ENCODE results near the gene WDFY2.
A peak's percentile ranks its signal among the peaks of the same experiment; 100 is the strongest.

The WDFY2 gene

DNA sequence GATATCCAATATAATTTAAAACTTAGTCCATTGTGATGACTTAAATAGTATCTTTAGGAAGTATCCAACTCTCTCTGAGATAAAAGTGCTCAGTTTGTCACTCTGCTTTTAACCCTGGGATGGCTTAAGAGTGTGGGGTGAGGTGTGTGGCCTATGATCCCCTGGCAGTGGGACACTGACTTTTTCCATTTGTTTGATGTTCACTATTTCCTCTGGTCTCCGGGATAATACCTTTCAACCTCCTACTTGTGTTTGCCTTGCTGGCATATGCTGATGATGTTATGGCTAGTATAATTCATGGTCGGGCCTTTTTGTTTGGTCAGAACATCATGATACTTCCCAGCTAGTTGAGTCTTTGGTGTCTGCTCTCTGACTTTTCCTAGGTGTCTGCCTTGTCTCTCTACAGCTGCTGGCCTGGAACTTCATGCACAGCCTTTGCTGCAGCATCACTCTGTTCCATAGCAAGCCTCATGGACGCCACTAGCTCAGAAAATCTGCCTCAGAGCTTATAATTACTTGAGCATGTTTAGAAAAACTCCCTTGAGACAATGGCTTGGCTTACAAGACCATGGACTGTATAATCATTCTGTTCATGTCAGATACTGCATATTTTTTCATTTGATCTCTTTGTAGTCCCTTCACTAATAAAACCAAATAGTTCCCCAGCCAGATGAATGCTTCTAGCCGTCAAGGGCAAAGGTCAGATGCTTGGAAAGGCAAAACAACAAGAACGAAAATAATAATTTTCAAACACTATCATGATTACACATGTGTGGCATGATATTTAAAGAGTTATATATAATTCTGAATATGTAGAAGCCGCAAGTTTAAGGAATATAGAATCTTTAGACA, 75.2 kb downstream of the WDFY2 start:
- no peak for DNase-seq

DNA sequence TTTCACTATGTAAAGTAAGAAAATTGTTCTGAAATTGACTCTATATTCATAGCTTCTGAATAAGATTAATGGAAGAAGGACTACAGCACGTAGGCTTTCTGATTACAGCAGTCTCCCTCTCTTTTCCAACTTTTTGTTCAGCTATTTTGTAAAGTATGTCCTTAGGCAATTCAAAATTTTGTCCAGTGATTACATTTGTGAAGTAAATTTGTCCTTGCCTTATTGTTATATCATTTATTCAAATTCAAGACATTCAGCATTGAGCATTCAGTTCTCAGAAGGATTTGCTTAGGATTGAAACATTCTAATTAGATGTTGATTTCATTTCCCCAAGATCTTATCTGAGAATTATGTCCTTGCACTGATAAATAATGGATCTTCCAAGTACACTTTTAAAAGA, 76.6 kb downstream of the WDFY2 start:
- no peak for DNase-seq

DNA sequence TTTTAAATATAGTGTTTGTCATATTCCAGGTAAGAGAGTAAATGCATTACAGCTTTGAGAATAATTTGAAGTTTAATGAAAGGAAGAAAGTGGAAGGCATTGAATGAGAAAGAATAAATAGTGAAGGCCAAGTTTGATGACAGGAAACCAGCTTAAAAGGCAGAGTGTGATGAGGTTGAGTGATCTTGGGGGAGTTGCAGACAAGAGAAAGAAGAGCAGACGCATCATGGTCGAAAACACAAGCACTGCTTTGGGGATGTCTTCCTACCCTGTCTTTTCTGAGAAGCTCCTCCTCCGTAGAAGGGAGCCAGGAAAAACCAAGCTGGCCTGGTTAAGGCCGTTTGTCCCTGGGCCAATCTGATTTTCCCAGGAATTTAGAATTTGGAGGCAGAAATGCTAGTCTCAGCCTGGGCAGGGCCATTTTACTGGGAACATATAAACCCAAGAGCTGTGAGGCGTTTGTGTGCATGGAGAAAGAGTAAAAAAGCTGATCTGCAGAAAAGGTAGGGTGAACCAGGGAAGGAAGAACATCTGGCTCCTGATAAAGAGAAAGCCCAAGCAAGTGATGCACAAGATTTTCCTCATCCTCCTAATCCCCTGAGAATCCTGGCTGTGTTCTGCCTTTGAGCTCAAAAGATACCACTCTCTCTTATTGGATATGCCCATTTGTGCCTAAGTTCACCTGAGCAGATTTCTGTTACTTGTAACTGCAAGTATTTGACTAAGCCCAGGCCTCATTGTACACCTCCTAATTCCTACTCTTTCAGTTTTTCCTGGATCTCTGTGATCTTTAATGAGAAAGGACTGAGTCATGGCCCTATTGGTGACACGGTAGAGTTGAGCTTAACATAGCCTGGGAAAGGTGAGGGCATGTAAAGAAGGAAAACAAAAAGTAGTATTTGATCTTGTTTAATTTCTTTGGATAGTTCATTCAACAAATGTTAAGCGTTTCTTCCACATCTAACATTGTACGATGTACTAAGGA, 80.0 kb downstream of the WDFY2 start:
- no peak for DNase-seq

DNA sequence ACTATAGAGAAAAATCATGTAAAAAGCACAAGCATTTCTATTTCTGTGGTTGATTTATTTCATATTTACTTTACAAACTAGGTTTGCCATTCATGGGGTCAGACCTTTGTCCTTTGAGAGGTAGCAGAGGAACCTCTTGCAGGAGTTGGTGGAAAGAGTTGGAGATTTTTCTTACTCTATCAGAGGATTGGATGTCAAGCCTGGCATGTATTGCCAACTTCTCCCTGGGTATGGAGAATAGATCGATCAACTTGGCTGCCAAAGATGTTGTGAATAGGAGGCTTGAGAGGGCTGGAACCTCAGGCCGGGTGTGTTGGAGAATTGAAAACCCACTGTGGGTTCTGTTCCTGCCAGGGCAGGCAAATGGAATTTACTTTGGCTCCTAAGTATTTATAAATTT, 81.2 kb downstream of the WDFY2 start:
- DNase-seq, result no peak

DNA sequence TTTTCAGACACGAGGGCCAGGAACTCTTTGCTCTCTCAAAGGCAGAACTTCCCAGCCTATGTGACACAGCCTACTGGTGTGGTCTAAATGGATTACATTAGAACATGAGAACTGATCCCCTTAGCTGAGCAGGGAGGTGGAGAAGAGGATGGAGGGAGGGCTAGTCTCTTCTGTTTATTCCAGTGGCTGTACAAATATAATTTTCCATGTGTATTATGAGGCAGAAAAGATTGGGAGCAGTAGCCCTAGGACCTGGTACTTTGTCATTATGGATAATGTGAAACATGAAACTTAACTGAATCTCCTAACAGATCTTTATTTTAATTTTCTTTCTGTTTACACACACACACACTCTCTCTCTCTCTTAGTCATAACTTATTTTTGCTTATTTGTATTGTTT, 82.1 kb downstream of the WDFY2 start:
- no peak for DNase-seq

DNA sequence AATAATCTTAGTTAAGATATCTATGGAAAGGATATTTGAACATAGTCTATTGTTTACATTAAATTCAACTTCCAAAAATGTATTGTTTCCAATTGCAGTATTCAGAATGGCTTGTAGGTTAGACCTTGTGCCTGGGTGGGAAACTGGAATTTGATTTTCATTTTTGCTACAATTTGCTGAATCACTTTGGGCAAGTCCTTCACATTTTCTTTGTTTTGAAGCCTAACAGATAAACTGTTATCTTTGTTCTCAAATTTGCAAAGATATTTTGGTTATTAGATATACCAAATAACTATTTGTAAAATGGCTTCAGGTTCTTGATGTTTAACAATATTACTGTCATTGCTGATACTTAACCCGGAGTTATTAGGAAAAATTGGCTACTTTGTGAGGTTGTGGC, 82.6 kb downstream of the WDFY2 start:
- DNase-seq, result no peak

DNA sequence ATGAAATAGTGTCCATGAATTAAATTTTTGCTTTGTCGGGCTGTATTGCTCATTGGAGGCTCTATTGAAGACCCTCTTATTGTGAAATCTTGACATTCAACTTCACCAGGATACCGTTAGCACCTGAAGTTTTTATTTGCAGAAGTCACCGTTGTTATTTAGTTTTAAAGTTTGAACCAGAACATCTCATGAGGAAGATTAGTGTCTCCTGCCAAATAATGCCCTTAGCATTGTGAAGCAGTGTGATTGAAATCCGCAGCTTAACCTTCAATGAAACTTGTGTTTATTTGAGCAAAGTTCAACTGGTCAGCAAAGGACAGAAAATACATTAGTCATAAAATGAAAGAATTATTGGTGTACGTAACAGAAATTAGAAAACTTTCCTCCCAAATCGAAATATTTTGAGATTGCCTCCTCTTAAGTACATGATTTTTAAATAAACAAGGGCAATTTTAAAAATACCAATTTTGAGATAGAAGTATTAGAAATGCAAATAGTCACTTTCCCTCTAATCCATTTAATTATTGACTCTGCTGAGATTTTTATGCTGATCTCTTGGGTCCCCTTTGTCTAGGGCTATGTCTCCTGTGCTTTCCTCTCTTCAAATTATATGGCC, 84.4 kb downstream of the WDFY2 start:
- no peak for DNase-seq

DNA sequence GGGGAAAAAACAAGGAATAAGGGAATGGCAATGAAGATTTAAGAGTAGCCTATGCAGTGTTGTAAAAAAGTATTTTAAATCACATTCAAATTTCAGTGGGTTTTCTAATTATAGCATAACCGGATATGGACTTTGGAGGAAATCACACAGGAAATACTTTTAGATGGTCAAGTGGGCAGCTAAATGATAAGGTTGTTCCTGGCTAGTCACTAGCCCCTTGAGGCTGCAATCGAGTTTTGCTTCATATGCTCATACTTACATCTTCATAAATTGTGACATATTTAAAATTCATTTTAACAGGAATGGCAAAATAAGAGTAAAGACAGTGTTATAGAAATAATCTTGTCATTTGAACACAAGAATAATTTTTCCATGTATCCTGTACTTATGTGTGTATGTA, 88.9 kb downstream of the WDFY2 start:
- no peak for DNase-seq

DNA sequence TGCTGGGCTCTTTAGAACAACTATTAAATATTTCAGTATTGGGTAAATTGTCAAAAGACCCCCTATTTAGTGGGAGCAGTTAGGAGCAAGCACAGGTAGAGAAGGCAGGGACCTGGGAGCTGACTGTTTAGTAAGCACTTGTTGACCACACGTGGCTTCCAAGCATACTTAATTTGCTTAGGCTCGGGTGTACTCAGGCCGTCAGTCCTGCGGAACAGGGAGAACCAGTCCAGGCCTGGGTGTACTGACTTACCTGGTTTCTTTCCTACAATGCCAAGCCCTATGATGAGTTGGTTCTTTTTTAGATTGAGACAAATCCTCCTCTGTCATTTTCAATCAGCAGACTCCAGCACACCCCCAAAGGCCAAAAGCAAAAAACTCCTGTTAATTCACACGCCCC, 90.0 kb downstream of the WDFY2 start:
- peak in 1 of 56 donors; percentile 11 for DNase-seq

DNA sequence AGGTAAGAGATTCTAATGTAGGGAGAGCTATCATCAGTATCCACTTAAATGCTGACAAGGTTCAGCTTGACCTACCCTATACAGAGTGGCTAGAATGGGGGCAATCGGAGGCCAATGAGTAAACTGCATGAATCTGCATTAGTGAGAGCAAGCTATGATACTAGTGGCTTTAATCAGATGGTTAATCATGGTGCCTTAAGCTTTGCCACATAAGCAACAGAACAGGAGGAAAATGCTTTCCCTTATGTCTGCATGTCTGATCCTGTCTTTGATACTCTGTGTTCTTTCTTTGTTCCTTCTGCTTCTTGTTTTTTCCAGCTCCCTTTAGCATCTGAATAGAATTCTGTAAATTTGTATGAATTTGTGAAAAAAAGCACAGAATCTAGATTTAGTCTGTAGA, 91.1 kb downstream of the WDFY2 start:
- DNase-seq, result no peak

DNA sequence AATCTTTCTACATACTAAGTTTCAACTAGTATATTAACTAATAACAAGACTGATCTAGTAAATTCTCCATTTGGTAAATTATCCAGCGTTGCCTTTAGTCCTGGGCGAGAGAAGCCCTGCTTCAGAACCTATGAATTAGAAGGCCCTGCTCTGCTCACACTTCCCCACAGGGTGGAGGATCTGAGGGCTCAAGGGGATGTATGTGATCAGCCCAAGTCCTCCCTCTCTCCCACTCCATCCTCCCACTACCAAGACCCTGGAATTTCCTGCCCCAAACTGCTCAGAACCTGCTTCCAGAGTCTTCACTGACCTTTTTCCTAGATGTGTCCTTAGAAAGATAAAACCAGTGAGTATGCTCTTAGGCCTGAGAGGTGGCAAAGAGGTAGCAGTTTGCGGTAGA, 91.6 kb downstream of the WDFY2 start:
- DNase-seq, result no peak

DNA sequence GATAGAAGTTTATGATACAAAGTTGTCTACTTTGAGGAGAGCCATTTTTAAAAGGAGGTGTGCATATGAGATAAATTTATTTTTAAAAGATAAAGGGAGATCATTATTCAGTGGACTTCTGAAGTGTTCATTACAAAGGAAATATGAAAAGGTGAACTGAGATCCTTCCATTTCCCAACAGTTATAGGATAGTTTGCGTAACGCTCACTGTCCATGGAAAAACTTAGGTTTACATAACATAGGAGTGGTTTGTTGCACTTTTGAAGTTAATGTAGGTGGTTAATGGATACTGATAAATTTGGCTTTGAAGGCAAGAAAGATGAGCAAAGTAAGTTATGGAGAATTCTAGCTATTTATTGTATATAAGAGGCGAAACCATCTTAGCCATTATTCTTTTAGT, 92.5 kb downstream of the WDFY2 start:
- no peak for DNase-seq

DNA sequence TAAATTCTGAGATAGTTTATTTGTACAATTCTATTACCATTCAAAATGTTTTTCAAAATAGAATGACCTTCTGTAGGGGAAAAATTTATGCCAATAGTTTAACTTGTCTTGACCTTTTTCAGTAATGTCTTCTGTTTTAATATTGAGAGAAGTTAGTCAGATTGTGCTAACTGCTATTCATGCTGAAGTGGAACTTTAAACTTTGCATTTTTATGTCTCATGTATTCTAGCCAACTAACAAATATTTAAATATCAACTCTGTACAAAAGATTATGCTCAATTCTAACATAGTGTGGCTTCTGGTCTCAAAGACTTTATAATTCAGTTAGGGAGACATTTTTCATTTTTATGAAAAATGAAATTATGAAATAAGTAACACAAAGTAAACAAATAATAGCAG, 94.2 kb downstream of the WDFY2 start:
- DNase-seq, result no peak

DNA sequence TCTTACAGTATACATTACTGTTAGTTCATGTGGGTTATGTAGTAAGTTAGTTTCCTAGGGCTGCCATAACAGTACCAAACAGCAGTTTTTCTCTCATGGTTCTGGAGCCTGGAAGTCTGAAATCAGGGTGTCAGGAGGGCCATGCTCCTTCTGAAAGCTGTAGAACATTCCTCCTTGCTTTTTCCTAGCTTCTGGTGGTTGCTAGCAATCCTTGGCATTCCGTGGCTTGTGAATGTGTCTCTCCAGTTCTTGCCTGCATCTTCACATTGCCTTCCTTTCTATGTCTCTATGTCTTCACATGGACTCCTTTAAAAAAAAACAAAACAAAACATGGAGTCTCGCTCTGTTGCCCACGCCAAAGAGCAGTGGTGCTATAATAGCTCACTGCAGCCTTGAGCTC, 95.4 kb downstream of the WDFY2 start:
- no peak for DNase-seq

DNA sequence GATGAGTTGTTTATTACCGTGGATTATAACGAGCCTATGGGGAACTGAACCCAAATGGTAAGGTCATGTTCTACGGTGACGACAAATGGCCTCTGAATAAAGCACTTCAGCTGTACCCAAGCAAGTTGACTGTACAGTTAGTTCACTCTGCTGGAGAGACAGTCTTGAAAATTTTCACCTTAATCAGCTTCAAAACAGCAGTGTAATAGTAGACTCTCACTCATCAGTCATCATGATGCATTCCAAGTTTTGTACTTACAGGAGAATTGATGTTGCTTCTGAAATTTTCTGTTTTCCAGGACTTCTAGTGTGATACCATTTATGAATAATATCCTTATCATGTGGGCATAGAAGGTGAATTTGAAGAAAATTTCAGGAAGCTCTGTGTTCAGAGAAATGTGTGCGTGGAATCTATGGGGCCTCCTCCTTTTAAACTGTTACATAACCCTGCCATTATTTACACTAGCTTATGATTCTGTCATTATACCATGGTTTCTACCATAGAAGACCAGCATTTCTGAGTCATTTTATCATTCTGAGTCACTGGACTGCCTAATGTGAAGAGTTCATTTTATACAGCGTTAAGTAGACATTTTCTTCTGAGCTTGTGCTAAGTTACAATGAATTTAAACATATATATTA, 96.9 kb downstream of the WDFY2 start:
- DNase-seq, result no peak

DNA sequence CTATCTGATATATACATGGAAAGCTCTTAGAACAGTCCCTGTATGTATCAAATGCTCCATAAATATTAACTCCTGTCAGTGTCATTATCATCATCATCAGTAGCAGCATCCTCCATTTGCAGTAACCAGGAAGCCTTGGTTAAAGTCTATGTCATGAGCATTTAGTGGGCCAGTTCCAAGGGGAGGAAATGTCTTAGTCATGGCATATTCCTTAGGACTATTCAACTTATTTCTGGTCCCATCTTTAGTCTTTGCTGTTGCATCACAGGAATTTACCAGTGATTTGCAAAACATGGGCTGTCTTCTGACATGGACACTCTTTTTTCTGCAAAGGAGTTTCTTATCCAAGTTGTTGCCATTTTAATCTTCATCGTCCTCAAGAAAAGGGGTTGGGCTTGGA, 98.4 kb downstream of the WDFY2 start:
- DNase-seq, result no peak

DNA sequence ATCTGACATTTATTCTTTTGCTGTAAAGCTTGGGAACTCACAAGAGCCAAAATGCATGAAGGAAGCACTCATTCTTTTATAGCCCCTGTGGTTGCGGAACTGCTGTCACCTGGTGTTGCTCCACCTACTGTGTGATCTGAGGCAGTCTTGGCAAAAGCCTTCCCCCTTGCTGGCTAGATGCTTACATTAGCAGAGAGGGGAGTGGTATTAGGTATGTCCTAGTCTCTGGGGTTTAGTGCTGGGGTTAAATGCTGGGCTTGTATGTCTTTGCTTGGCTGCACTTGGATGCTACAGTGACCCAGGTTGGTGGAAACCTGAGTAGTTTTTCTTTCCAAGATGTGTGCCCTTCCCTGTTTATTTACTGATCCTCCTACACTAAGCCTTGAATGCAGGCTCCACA, 99.3 kb downstream of the WDFY2 start:
- DNase-seq, result no peak

DNA sequence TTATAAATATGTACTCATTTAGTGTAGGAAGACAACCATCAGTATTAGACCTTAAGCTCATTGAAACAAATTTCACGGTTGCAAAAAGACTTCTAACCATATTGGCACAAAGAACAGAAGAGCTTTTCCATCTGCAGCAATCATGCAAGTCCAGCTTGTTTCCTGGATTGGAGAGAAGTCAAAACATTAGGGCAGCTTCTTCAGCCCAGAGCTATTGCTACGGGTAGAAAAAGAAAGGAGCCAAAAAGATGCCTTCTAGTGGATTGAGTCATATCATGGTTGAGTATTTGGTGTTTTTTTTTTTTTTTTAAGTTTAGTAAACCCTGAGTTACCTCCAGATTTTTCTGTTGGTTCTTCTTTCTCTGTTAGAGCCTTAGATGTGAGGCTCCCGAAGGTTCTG, 99.8 kb downstream of the WDFY2 start:
- DNase-seq, result no peak

DNA sequence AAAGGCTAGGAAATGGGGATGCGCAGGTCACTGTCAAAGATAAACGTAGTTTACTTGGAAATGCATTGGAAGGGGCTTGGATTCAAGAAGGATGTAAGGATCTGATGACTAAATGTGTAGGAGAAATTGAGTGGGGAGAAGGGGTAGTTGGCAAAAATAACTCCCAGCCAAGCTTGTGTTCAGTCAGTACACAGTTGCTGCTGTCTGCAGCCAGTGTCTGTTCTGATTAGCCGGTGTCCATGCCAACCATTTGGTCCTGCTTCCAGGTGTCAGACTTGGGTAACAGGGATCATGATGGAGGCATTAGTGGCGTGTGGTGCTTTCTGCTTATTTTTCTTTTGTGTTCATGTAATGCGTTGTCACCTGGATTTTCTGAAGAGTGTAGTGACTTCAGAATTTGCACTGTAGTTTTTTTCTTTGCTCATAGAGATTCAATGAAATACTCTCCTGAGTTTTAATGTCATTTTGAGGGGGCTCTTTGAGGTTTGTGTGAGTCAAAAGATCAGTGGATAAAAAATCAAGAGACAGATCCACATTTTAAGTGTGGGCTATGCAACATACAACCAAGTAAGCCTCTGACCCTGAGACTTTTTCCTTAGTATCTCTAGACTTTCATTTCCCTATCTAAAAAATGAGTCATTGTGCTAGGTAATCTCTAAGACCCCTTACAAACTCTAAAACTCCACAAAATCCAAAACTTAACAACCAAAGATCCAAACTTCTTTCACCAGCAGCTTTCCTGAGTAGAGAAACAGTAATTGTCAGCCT, 103.9 kb downstream of the WDFY2 start:
- DNase-seq, result peak in 6 of 56 donors; percentile 4 to 14 (median 6)

DNA sequence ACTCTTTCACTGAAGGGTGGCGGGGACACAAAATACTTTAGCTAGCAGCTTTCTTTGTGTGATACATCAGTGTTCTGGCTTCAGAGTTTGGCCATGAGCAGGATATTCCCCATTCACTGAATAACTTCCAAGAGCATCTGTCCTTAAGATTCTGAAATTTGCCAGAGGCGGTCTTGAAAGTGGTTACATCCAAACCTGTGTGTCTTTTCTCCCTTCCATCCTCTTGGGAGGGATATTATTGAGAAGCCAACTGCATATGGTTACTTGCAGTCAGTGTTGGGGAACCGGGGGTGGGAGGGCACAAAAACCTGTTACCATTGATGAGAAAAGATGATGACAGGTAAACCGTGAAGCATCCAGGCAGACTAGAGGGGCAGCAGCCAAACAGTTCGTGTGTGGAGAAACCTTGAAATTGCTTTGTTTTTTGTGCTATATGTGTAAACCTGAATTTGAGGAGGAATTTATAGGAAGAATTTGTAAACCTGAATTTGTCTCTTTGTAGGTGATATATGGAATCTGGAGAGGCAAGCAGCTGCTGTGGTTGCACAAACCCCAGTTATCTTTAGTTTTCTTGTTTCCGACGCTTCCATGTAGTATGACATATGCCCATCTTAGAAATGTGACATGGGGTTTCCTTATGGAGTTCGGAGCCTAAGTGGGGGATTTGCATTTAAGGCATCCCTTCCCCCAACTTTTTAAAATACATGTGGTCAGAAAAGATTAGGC, 104.8 kb downstream of the WDFY2 start:
- peak in 9 of 56 donors; percentile 8 to 56 (median 17) for DNase-seq
